ENCODE measurements around the gene RCC2.

DNA sequence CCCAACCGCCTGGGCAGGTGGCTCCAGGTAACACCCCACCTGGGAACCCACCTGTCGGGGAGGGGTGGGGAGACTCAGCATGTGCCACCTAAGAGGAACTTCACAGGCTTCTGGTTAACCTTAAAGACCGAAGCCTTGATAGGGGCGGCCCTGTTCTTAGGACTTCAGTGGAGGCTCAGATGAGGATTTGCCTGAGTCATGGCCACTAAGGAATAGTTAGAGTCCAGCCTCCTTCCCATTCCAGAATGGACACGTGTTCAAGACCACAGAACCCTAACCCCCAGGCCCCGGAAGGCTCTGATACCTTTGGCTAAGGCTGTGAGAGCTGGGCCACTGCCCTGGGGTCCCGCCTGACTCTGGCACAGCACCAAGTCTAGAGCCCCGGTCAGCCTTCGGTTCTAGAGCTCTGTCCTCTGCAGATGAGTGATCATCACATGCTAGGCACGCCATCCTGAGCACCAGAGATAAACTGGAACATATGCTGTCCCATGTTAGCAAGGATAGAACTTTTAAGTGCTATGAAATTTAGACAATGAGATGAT is 47.2 kb downstream of the RCC2 start:
- TF ChIP-seq, protein P1, sequence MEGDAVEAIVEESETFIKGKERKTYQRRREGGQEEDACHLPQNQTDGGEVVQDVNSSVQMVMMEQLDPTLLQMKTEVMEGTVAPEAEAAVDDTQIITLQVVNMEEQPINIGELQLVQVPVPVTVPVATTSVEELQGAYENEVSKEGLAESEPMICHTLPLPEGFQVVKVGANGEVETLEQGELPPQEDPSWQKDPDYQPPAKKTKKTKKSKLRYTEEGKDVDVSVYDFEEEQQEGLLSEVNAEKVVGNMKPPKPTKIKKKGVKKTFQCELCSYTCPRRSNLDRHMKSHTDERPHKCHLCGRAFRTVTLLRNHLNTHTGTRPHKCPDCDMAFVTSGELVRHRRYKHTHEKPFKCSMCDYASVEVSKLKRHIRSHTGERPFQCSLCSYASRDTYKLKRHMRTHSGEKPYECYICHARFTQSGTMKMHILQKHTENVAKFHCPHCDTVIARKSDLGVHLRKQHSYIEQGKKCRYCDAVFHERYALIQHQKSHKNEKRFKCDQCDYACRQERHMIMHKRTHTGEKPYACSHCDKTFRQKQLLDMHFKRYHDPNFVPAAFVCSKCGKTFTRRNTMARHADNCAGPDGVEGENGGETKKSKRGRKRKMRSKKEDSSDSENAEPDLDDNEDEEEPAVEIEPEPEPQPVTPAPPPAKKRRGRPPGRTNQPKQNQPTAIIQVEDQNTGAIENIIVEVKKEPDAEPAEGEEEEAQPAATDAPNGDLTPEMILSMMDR (IDR thresholded peaks at IDR 0.05; ENCODE audit: low read depth, low read length), result no peak
- no peak for TF ChIP-seq EZH2phosphoT487 (IDR thresholded peaks at IDR 0.05; ENCODE audit: low read depth)
